ENCODE data around the gene FBH1. TPM values are rescaled to one million over a fixed set of nuclear protein-coding genes. Genes with fewer than 3 reads are reported as not detected.

Gene FBH1
- total and polyA plus RNA-seq, 4 donors = 19.9 to 58.4 (median 48.1) TPM

DNA sequence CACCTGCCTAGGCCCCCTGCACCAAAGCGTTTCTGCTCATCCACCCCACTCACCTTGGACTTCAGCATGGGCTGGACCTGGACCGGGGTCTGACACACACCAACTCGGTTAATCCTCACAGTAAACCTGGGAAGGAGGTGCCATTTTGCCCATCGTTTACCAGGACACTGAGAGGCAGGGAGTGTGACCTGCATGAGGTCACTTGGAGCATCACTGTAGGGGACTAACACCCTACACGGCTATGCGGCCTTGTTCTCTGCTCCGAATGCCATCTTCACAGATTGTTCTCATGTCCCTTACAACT lies 33.4 kb upstream of the FBH1 start:
- Histone ChIP-seq H3K36me3 (ENCODE audit: control insufficient read depth in 4 of 4, insufficient read depth in 3 of 4, low read depth in 1 of 4, low read length in 3 of 4) (no peaks in the 10 kb centered on the region), H3K4me3 (ENCODE audit: low read depth in 1 of 3, low read length in 3 of 3) (no peak overlapping the region), H3K27me3 (ENCODE audit: control insufficient read depth in 4 of 4, insufficient read depth in 4 of 4, low read length in 3 of 4) (no peaks in the 10 kb centered on the region), H3K4me1 (ENCODE audit: control insufficient read depth in 4 of 4, insufficient read depth in 4 of 4, low read length in 3 of 4) (no peaks in the 10 kb centered on the region), H3K9me3 (ENCODE audit: control insufficient read depth in 4 of 4, low read length in 3 of 4) (no peaks in the 10 kb centered on the region), H3K9ac (ENCODE audit: low read depth in 1 of 2, low read length in 2 of 2) (no peak overlapping the region), H3K27ac (ENCODE audit: low read depth in 1 of 2, low read length in 2 of 2) (no peak overlapping the region)
- TF ChIP-seq, protein P1, sequence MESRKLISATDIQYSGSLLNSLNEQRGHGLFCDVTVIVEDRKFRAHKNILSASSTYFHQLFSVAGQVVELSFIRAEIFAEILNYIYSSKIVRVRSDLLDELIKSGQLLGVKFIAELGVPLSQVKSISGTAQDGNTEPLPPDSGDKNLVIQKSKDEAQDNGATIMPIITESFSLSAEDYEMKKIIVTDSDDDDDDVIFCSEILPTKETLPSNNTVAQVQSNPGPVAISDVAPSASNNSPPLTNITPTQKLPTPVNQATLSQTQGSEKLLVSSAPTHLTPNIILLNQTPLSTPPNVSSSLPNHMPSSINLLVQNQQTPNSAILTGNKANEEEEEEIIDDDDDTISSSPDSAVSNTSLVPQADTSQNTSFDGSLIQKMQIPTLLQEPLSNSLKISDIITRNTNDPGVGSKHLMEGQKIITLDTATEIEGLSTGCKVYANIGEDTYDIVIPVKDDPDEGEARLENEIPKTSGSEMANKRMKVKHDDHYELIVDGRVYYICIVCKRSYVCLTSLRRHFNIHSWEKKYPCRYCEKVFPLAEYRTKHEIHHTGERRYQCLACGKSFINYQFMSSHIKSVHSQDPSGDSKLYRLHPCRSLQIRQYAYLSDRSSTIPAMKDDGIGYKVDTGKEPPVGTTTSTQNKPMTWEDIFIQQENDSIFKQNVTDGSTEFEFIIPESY (IDR thresholded peaks at IDR 0.05) = no peak
- no peak for TF ChIP-seq FOXA2 (IDR thresholded peaks at IDR 0.05)
- TF ChIP-seq EGR1 (IDR thresholded peaks at IDR 0.05; ENCODE audit: low read depth in 2 of 2) = no peak
- TF ChIP-seq HNF4A (conservative IDR thresholded peaks at IDR 0.05) = no peak
- TF ChIP-seq GABPA (IDR thresholded peaks at IDR 0.05 in 1 of 2, conservative IDR thresholded peaks at IDR 0.05 in 1 of 2) = no peak
- TF ChIP-seq, protein P2, sequence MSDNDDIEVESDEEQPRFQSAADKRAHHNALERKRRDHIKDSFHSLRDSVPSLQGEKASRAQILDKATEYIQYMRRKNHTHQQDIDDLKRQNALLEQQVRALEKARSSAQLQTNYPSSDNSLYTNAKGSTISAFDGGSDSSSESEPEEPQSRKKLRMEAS (IDR thresholded peaks at IDR 0.05) = no peak
- no peak for TF ChIP-seq SP1 (IDR thresholded peaks at IDR 0.05)
- TF ChIP-seq TAF1 (conservative IDR thresholded peaks at IDR 0.05) = no peak
- TF ChIP-seq HNF4G (IDR thresholded peaks at IDR 0.05) = no peak
- no peak for TF ChIP-seq JUND (IDR thresholded peaks at IDR 0.05)
- no peak for TF ChIP-seq NR2F2 (IDR thresholded peaks at IDR 0.05)
- TF ChIP-seq, protein P3, sequence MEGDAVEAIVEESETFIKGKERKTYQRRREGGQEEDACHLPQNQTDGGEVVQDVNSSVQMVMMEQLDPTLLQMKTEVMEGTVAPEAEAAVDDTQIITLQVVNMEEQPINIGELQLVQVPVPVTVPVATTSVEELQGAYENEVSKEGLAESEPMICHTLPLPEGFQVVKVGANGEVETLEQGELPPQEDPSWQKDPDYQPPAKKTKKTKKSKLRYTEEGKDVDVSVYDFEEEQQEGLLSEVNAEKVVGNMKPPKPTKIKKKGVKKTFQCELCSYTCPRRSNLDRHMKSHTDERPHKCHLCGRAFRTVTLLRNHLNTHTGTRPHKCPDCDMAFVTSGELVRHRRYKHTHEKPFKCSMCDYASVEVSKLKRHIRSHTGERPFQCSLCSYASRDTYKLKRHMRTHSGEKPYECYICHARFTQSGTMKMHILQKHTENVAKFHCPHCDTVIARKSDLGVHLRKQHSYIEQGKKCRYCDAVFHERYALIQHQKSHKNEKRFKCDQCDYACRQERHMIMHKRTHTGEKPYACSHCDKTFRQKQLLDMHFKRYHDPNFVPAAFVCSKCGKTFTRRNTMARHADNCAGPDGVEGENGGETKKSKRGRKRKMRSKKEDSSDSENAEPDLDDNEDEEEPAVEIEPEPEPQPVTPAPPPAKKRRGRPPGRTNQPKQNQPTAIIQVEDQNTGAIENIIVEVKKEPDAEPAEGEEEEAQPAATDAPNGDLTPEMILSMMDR (IDR thresholded peaks at IDR 0.05; ENCODE audit: low read depth, low read length, missing input control) = no peak
- no peak for TF ChIP-seq YY1 (IDR thresholded peaks at IDR 0.05)
- TF ChIP-seq, protein P4, sequence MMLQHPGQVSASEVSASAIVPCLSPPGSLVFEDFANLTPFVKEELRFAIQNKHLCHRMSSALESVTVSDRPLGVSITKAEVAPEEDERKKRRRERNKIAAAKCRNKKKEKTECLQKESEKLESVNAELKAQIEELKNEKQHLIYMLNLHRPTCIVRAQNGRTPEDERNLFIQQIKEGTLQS (IDR thresholded peaks at IDR 0.05) = no peak
- no peak for TF ChIP-seq FOXA1 (IDR thresholded peaks at IDR 0.05)
- TF ChIP-seq, protein P5, sequence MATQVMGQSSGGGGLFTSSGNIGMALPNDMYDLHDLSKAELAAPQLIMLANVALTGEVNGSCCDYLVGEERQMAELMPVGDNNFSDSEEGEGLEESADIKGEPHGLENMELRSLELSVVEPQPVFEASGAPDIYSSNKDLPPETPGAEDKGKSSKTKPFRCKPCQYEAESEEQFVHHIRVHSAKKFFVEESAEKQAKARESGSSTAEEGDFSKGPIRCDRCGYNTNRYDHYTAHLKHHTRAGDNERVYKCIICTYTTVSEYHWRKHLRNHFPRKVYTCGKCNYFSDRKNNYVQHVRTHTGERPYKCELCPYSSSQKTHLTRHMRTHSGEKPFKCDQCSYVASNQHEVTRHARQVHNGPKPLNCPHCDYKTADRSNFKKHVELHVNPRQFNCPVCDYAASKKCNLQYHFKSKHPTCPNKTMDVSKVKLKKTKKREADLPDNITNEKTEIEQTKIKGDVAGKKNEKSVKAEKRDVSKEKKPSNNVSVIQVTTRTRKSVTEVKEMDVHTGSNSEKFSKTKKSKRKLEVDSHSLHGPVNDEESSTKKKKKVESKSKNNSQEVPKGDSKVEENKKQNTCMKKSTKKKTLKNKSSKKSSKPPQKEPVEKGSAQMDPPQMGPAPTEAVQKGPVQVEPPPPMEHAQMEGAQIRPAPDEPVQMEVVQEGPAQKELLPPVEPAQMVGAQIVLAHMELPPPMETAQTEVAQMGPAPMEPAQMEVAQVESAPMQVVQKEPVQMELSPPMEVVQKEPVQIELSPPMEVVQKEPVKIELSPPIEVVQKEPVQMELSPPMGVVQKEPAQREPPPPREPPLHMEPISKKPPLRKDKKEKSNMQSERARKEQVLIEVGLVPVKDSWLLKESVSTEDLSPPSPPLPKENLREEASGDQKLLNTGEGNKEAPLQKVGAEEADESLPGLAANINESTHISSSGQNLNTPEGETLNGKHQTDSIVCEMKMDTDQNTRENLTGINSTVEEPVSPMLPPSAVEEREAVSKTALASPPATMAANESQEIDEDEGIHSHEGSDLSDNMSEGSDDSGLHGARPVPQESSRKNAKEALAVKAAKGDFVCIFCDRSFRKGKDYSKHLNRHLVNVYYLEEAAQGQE (IDR thresholded peaks at IDR 0.05) = no peak
- no peak for TF ChIP-seq RAD21 (IDR thresholded peaks at IDR 0.05)
- no peak for TF ChIP-seq RXRA (IDR thresholded peaks at IDR 0.05)
- WGBS = 63% methylated on average over 7 of the region's 7 CpGs
- no peak for DNase-seq (ENCODE audit: low spot score)
